Keratinocyte (primary cell): ENCODE results near the gene C9orf85.

Experiments used
- EZH2 ChIP-seq: IDR thresholded peaks from one replicate; pipeline ENCODE4 v1.6.1; 2012; ENCODE audit warnings: inconsistent platforms, mild to moderate bottlenecking, low read length, moderate library complexity
- TF ChIP-seq, protein P1 (sequence below), 3 experiments: IDR thresholded peaks in 1 of 3; conservative IDR thresholded peaks in 1 of 3; optimal IDR thresholded peaks in 1 of 3; 2 replicates in 2 of 3; 3 replicates in 1 of 3; pipeline versions ENCODE3 to v1.5.1; 2011; ENCODE audit warnings: low read length in 3 of 3, mild to moderate bottlenecking in 3 of 3, moderate library complexity in 2 of 3, control low read depth in 1 of 3, inconsistent platforms in 1 of 3; ENCODE audit not compliant: insufficient read depth in 2 of 3; ENCODE audit errors: extremely low read depth in 1 of 3

DNA sequence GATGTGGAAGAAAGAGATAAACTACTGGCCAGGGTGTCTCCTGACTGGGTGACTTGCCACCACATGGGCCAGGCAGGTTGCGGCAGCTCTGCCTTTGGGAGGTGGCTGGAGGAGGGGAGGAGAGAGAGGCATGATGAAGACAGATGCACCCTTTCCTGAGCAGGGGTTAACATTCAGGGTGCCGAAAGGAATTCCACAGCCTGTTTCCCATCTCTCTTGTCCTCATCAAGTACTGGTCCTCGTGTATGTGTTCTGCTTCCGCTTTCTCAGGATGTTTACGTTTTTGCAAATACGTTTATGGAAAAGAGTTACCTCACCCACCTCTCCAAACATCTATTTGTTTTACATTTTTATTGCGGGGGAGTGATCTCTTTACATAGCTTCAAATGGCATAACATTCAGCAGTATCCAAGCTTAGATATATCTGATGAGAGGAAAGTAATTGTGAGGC lies 73.4 kb downstream of the C9orf85 start:
- TF ChIP-seq, protein P1, sequence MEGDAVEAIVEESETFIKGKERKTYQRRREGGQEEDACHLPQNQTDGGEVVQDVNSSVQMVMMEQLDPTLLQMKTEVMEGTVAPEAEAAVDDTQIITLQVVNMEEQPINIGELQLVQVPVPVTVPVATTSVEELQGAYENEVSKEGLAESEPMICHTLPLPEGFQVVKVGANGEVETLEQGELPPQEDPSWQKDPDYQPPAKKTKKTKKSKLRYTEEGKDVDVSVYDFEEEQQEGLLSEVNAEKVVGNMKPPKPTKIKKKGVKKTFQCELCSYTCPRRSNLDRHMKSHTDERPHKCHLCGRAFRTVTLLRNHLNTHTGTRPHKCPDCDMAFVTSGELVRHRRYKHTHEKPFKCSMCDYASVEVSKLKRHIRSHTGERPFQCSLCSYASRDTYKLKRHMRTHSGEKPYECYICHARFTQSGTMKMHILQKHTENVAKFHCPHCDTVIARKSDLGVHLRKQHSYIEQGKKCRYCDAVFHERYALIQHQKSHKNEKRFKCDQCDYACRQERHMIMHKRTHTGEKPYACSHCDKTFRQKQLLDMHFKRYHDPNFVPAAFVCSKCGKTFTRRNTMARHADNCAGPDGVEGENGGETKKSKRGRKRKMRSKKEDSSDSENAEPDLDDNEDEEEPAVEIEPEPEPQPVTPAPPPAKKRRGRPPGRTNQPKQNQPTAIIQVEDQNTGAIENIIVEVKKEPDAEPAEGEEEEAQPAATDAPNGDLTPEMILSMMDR (optimal IDR thresholded peaks at IDR 0.05 in 1 of 3, IDR thresholded peaks at IDR 0.05 in 1 of 3, conservative IDR thresholded peaks at IDR 0.05 in 1 of 3; ENCODE audit: extremely low read depth in 1 of 3, insufficient read depth in 2 of 3, low read length in 3 of 3): no peak
- no peak for TF ChIP-seq EZH2
